Left kidney (tissue), 2 donors: ENCODE data around the gene NUP58. TPM values are rescaled to one million over a fixed set of nuclear protein-coding genes. Genes with fewer than 3 reads are reported as not detected.

Experiments used
- DNase-seq: peaks from one replicate; pipeline ENCODE4 v3.0.0-alpha.2; 2013
- polyA plus RNA-seq: library from polyadenylated mRNA; unstranded; fragments of 120-200 nt; gene quantifications from one replicate; pipeline ENCODE4 v1.2.1, GENCODE V29; 2013; ENCODE audit not compliant: insufficient read length

NUP58 gene
- polyA plus RNA-seq, 1 donor: 73.6 TPM

GRCh38 chr13:25372284-25373081 is 71.1 kb downstream of the NUP58 start:
- DNase-seq: no peak

- DNase-seq: peak; percentile 40
Observed at GRCh38 chr13:25375727-25376358, 74.4 kb downstream of the NUP58 start.

GRCh38 chr13:25377244-25377962 is 76.0 kb downstream of the NUP58 start:
- DNase-seq: no peak

DNA sequence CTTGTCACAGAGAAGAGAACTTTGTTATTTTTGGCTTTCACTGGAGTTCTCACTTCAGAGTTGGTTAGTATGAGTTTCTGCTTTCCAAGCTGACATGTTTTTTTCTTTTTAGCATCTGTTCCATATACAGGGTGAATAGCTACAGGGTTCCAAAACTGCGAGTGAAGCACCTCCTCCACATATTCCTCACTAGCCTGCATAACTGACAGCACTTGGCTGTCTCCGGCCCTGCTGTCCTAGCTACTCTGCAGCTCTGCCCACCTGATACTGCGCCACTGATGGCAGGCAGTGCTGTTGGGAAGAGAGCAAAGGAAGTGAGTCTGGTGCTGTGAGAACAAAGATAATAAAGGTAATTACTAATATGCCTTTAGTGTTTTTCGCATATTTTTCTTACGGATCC is 77.1 kb downstream of the NUP58 start:
- no peak for DNase-seq

- no peak for DNase-seq
Observed at GRCh38 chr13:25379011-25379410, 77.6 kb downstream of the NUP58 start.

GRCh38 chr13:25380082-25380481 is 78.7 kb downstream of the NUP58 start:
- no peak for DNase-seq

DNA sequence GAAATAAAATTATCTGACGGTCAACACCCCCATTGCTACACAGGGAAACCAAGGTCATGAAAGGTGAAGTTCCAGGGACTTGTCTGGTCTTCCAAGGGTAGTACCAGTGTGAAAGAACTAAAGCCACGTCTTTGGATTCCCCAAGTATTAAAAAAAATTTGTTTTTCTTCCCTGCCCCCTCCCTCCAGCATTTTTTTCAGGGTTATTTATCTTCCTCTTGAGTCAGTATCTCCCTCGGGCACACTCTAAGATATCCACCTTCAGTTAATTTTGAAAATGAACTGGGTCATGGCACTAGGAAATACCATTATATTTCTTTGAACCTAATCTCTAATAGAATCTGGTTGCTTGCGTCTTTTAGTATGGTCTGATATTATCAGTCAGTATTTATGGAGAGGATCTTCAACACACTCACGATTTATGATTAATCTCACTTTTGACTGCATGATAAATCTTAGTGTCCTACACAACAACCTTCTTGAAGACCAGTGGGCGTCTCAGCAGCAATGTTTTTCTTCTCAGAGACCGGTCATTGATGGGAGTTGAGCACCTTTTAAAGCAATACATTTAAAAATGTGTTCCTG is 79.4 kb downstream of the NUP58 start:
- DNase-seq: no peak

GRCh38 chr13:25384758-25385410 is 83.5 kb downstream of the NUP58 start:
- no peak for DNase-seq

GRCh38 chr13:25391932-25392331 is 90.5 kb downstream of the NUP58 start:
- no peak for DNase-seq

Other genes starting within 250 kb of the NUP58 start
- 1.7 TPM for gene PABPC3, start 205.5 kb upstream of the NUP58 start, polyA plus RNA-seq
- gene AMER2, start 129.3 kb upstream of the NUP58 start, polyA plus RNA-seq: 0.35 TPM
- gene MTMR6, start 14.1 kb upstream of the NUP58 start, polyA plus RNA-seq: 21.5 TPM
- gene ATP8A2, start 70.3 kb downstream of the NUP58 start, polyA plus RNA-seq: 6.8 TPM